ENCODE measurements around the gene CACNG4.
"Not testable (repeated sequence)": the region's sequence is repeated elsewhere in the genome, so short reads cannot be mapped to it uniquely, and the experiment has no call there.

CACNG4 gene

GRCh38 chr17:67040652-67041051, 76.1 kb downstream of the CACNG4 start:
- DNase-seq (ENCODE audit: low read depth in 1 of 2, low spot score in 1 of 2), result no peak
- in situ Hi-C loops (cut with HindIII; ENCODE audit: low pct_unique_long_range_greater_than_20kb, low sequenced_read_pairs), result no loop called here
- no peak for TF ChIP-seq JUND (IDR thresholded peaks at IDR 0.05; ENCODE audit: low read depth)

GRCh38 chr17:67041119-67041518, 76.6 kb downstream of the CACNG4 start:
- in situ Hi-C loops (cut with HindIII; ENCODE audit: low pct_unique_long_range_greater_than_20kb, low sequenced_read_pairs), result not testable (repeated sequence)

GRCh38 chr17:67041531-67041930, 77.0 kb downstream of the CACNG4 start:
- no peak for TF ChIP-seq JUND (IDR thresholded peaks at IDR 0.05; ENCODE audit: low read depth)
- in situ Hi-C loops (cut with HindIII; ENCODE audit: low pct_unique_long_range_greater_than_20kb, low sequenced_read_pairs), result no loop called here
- no peak for DNase-seq (ENCODE audit: low read depth in 1 of 2, low spot score in 1 of 2)

More at GRCh38 chr17:67041119-67041518, 76.6 kb downstream of the CACNG4 start:
- DNase-seq (ENCODE audit: low read depth in 1 of 2, low spot score in 1 of 2), result not testable (repeated sequence)

- DNase-seq (ENCODE audit: low read depth in 1 of 2, low spot score in 1 of 2), result no peak
- in situ Hi-C loops (cut with HindIII; ENCODE audit: low pct_unique_long_range_greater_than_20kb, low sequenced_read_pairs), result no loop called here
- no peak for TF ChIP-seq JUND (IDR thresholded peaks at IDR 0.05; ENCODE audit: low read depth)
These were observed 77.7 kb downstream of the CACNG4 start for GRCh38 chr17:67041941-67042899.

GRCh38 chr17:67043283-67043682, 78.8 kb downstream of the CACNG4 start:
- in situ Hi-C loops (cut with HindIII; ENCODE audit: low pct_unique_long_range_greater_than_20kb, low sequenced_read_pairs), result no loop called here
- TF ChIP-seq JUND (IDR thresholded peaks at IDR 0.05; ENCODE audit: low read depth), result no peak
- no peak for DNase-seq (ENCODE audit: low read depth in 1 of 2, low spot score in 1 of 2)

GRCh38 chr17:67044016-67044772, 79.7 kb downstream of the CACNG4 start, which contains the start of gene CACNG1:
Gene CACNG1 (plus strand): TSS chr17:67044554. CDS start chr17:67044661, 107 bp downstream.
- in situ Hi-C loops (cut with HindIII; ENCODE audit: low pct_unique_long_range_greater_than_20kb, low sequenced_read_pairs), result no loop called here
- DNase-seq (ENCODE audit: low read depth in 1 of 2, low spot score in 1 of 2), result no peak
- no peak for TF ChIP-seq JUND (IDR thresholded peaks at IDR 0.05; ENCODE audit: low read depth)

- in situ Hi-C loops (cut with HindIII; ENCODE audit: low pct_unique_long_range_greater_than_20kb, low sequenced_read_pairs), result no loop called here
- DNase-seq (ENCODE audit: low read depth in 1 of 2, low spot score in 1 of 2), result no peak
- TF ChIP-seq JUND (IDR thresholded peaks at IDR 0.05; ENCODE audit: low read depth), result no peak
These were observed 80.4 kb downstream of the CACNG4 start for GRCh38 chr17:67044940-67045339.

- in situ Hi-C loops (cut with HindIII; ENCODE audit: low pct_unique_long_range_greater_than_20kb, low sequenced_read_pairs), result no loop called here
- no peak for DNase-seq (ENCODE audit: low read depth in 1 of 2, low spot score in 1 of 2)
- TF ChIP-seq JUND (IDR thresholded peaks at IDR 0.05; ENCODE audit: low read depth), result no peak
These were observed 81.9 kb downstream of the CACNG4 start for GRCh38 chr17:67046398-67046797.

- in situ Hi-C loops (cut with HindIII; ENCODE audit: low pct_unique_long_range_greater_than_20kb, low sequenced_read_pairs), result no loop called here
- peak in 1 of 2 experiments; percentile 64 for DNase-seq (ENCODE audit: low read depth in 1 of 2, low spot score in 1 of 2)
- peak; percentile 55; the same call in 1 of the 2 replicates for TF ChIP-seq JUND (IDR thresholded peaks at IDR 0.05; ENCODE audit: low read depth)
These were observed 82.9 kb downstream of the CACNG4 start for GRCh38 chr17:67047382-67047781.

- no peak for DNase-seq (ENCODE audit: low read depth in 1 of 2, low spot score in 1 of 2)
- no peak for TF ChIP-seq JUND (IDR thresholded peaks at IDR 0.05; ENCODE audit: low read depth)
- in situ Hi-C loops (cut with HindIII; ENCODE audit: low pct_unique_long_range_greater_than_20kb, low sequenced_read_pairs), result no loop called here
These were observed 84.7 kb downstream of the CACNG4 start for GRCh38 chr17:67049025-67049739.

GRCh38 chr17:67050066-67050465, 85.6 kb downstream of the CACNG4 start:
- no peak for DNase-seq (ENCODE audit: low read depth in 1 of 2, low spot score in 1 of 2)
- in situ Hi-C loops (cut with HindIII; ENCODE audit: low pct_unique_long_range_greater_than_20kb, low sequenced_read_pairs), result no loop called here
- TF ChIP-seq JUND (IDR thresholded peaks at IDR 0.05; ENCODE audit: low read depth), result no peak

- in situ Hi-C loops (cut with HindIII; ENCODE audit: low pct_unique_long_range_greater_than_20kb, low sequenced_read_pairs), result no loop called here
- no peak for TF ChIP-seq JUND (IDR thresholded peaks at IDR 0.05; ENCODE audit: low read depth)
- no peak for DNase-seq (ENCODE audit: low read depth in 1 of 2, low spot score in 1 of 2)
These were observed 86.1 kb downstream of the CACNG4 start for GRCh38 chr17:67050471-67051154.

Measured in T47D (cell line).